HK-2 (cell line): Measurements from ENCODE around the gene KLHL25.
"Not testable (repeated sequence)": the region's sequence is repeated elsewhere in the genome, so short reads cannot be mapped to it uniquely, and the experiment has no call there.

Source experiments
- DNase-seq: peaks from one replicate; pipeline ENCODE4 v3.0.0-alpha.2; 2018; ENCODE audit not compliant: unreplicated experiment

Gene KLHL25, protein sequence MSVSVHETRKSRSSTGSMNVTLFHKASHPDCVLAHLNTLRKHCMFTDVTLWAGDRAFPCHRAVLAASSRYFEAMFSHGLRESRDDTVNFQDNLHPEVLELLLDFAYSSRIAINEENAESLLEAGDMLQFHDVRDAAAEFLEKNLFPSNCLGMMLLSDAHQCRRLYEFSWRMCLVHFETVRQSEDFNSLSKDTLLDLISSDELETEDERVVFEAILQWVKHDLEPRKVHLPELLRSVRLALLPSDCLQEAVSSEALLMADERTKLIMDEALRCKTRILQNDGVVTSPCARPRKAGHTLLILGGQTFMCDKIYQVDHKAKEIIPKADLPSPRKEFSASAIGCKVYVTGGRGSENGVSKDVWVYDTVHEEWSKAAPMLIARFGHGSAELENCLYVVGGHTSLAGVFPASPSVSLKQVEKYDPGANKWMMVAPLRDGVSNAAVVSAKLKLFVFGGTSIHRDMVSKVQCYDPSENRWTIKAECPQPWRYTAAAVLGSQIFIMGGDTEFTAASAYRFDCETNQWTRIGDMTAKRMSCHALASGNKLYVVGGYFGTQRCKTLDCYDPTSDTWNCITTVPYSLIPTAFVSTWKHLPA

DNA sequence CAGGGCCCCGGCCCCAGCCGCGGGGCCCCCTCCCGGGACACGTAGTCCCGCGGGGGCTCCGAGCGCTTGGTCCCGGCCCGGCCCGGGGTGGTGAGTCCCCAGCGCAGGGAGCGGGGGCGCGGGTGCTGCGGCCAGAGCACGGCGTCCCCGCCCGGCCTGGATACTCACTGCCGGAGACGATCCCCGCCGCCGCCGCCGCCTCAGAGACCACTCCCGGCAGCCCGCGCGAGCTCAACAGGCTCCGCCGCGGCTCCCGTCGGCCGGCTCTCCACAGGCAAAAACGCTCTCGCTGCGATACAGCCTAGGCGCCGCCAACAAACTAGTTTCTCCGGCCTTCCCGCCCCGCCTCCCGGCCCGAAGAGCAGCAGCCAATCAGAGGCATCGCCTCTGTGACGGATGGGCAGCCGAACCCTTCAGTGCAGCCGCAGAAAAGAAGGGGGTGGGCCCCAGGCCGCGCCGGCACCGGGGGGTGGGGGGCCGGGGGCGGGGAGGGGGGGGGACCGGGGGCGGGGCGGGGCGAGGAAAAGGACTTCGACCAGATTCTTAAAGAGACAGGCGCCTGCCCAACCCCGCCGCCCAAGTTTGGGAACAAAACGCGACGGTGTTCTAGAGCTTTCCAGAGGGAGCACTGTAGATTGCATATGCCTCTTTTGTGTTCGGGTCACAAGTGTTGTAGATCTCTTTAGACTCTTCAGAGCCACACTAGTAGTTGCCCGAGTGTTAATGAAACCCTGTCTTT is at the start of gene KLHL25:
Gene KLHL25, minus strand, starts transcription at position 328 of the 739 bp plus-strand sequence. CDS start 25,115 bp downstream, outside the sequence.
- DNase-seq, result peak; percentile 86

DNA sequence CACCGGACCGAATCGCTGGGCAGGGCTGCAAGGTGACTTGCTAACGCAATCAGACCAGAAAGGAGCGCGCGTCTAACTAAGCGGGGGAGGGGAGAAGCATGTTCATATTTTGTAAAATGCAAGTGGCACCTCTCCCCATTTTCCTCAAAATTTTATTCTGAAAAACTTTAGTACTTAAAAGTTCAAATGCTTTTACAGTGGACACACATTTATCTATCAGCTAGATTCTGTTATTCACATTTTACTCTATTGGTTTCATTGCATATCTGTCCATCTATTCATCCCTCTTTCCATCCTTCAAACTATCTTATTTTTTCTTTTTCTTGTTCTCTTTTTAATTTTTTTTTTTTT is 46.1 kb upstream of the KLHL25 start:
- DNase-seq, result no peak

DNA sequence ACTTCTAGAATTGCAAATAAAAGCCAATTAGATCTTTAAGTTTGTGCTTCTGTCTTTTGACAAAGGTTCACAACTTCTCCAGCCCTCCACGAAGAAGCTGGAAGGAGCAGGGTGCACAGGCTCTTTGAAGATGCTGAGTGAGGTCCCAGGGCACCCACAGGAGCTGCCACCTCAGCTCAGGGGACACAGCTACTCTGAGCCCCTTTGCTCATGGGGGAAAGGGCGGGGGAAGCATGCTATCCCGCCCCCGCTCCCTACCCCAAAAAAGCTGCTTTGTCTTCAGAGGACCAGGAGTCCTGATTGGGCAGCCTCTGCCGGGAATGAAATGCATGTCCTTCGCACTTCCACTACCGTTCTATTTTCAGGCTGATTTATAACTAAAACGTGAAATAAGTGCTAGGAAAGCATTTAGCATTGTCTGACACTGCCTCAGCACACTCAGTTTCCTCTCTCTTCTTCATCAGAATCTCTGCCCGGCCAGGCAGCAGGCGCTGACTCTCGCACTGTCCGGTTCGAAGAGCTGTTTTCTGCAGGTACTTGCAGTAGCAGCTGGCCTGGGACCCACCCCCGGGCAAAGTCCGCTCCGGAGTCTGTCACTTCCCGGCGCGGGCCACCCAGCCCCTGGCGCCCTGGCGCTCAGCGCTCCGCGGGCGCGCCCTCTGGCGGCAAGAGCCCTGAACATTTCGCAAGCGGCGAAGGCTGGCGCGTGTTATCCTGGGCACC is 45.5 kb upstream of the KLHL25 start:
- peak; percentile 79 for DNase-seq

GRCh38 chr15:85839643-85840042 is 44.9 kb upstream of the KLHL25 start:
- no peak for DNase-seq

GRCh38 chr15:85838655-85839054 is 43.9 kb upstream of the KLHL25 start:
- DNase-seq, result no peak

GRCh38 chr15:85837881-85838280 is 43.2 kb upstream of the KLHL25 start:
- no peak for DNase-seq

GRCh38 chr15:85837011-85837433 is 42.3 kb upstream of the KLHL25 start:
- DNase-seq, result no peak

DNA sequence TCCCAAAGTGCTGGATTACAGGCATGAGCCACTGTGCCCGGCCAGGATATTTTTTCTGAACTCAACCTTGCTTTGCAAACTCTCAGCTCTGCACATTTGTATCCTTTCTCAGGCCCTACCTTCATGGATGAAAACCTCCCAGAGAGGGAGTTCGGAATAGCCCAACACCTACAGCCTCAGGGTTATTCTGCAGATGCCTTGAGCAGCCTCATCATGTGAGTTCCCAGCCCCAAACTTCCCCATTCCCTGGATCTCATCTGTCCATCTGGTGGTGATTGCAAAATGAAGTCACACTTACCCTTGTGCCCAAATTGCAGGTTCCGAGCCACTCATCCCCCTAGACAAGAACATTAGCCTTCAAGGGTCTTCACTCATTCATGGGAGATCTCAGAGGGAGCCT is 39.9 kb upstream of the KLHL25 start:
- DNase-seq, result no peak

DNA sequence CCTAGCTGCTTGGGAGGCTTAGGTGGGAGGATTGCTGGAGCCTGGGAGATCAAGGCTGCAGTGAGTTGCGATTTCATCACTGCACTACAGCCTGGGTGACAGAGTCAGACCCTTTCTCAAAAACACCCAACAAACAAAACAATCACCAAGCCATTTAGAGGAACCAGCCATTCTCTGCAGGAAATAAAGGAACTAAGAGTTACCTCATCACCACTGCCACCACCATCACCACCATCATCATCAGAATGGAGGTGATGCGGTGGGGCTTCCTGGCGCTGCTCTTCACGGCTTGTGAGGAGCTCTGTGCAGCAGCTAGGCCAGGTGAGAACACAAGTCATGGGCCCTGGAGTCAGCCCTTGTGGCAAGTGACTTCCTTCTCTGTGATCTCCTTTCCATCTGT is 37.7 kb upstream of the KLHL25 start:
- no peak for DNase-seq

DNA sequence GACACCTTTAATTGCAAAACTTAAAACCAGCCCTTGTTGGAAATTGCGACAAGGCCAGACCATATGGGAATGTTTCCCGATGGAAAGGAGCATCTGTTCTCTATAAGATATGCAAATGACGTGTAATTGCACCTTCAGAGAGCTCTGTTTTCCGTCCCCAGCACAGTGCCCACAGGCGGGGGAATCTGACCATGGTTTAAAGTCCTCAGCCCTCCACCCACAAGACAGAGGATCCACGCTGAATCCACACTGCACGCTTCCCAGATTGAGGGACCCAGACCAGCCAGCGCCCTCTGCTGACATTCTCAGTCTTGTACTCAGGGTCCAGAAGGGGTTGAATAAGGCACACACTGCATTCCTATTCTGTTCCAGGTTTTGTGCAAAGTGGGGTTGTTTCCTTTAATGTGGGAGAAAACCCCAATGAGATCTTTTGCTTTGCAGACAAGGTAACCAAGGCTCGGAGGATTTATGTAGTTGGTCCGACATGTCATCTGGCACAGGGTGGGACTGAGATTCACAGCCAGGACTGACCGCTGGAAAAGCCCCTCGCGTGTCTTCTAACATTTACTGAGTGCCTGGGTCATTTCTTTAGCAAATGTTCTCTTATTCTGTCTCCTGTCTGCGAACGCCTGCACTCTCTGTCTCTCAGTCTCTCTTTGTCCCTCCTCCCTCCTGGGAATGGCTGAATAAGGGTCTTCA is 36.8 kb upstream of the KLHL25 start:
- peak; percentile 16 for DNase-seq

- DNase-seq, result not testable (repeated sequence)
Observed at GRCh38 chr15:85829754-85830153, 35.0 kb upstream of the KLHL25 start.

GRCh38 chr15:85828874-85829273 is 34.1 kb upstream of the KLHL25 start:
- DNase-seq, result no peak

- no peak for DNase-seq
Observed at GRCh38 chr15:85828126-85828525, 33.4 kb upstream of the KLHL25 start.

GRCh38 chr15:85826756-85827515 is 32.2 kb upstream of the KLHL25 start:
- DNase-seq, result no peak

- no peak for DNase-seq
Observed at GRCh38 chr15:85825719-85826118, 31.0 kb upstream of the KLHL25 start.

- DNase-seq, result no peak
Observed at GRCh38 chr15:85825118-85825517, 30.4 kb upstream of the KLHL25 start.

GRCh38 chr15:85821545-85821944 is 26.8 kb upstream of the KLHL25 start:
- DNase-seq, result no peak

GRCh38 chr15:85819938-85820337 is 25.2 kb upstream of the KLHL25 start:
- no peak for DNase-seq

- no peak for DNase-seq
Observed at GRCh38 chr15:85813234-85813633, 18.5 kb upstream of the KLHL25 start.

DNA sequence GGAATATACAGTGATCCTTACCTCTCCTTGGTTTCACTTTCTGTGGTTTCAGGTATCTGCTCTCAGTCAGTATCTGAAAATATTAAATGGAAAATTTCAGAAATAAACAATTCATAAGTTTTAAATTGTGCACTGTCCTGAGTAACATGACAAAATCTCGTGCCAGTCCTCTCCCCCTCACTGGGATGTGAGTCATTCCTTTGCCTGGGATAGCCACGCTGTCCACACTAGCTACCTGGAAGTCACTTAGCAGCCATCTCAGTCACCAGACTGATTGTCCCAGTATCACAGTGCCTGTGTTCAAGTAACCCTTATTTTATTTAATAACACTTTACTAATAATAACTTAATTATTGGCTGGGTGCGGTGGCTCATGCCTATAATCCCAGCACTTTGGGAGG is 15.3 kb upstream of the KLHL25 start:
- DNase-seq, result no peak

DNA sequence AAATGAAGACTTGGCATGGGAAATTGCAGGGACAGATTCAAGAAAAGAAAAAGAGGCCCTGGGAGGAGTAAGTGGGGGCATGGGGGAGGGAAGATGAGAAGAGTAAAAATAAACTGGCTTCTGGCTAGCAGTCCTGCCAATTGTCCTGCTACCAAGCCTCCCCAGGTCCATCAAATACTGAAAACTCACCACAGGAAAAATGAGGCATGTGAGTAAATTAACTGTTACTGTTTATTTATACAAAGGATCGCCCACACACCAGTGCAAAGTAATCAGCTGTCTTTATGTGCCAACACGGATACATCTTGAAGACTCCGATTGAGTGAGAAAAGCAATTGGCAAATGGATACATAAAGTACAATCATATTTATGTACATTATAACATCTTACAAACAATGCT is 10.7 kb upstream of the KLHL25 start:
- DNase-seq, result no peak
